PC-3 (cell line): Measurements from ENCODE around the gene SFI1. TPM values are rescaled to one million over a fixed set of nuclear protein-coding genes. Genes with fewer than 3 reads are reported as not detected.

ENCODE experiments used
- ATAC-seq: fragments of 200-7000 bp; cut with Tn5 transposase; 2 replicates; pipeline ENCODE4 v1.9.1; 2020; ENCODE audit warnings: mild to moderate bottlenecking, moderate library complexity
- BruUV-seq: library from RNA; stranded (reverse); fragments of 400-500 nt; replicated peaks from 2 replicates; lab custom pipeline; 2021; lab: Mats Ljungman, UMichigan
- CTCF ChIA-PET: fragments of 300-600 bp; sonication (Branson Sonifier 250); formaldehyde crosslinking; loops from one replicate; lab custom pipeline; 2022; ENCODE audit warnings: antibody characterized with exemption; lab: Charles Lee
- POLR2A ChIA-PET: fragments of 300-600 bp; sonication (Branson Sonifier 250); formaldehyde crosslinking; loops from one replicate; lab custom pipeline; 2022; ENCODE audit warnings: antibody characterized with exemption; ENCODE audit not compliant: unreplicated experiment; lab: Charles Lee
- DNase-seq: peaks from one replicate; pipeline ENCODE4 v3.0.0-alpha.2; 2015
- H2AFZ ChIP-seq: fragments of 300-600 bp; sonication (generic); 2 replicates; pipeline ENCODE4 v1.6.0; 2016; ENCODE audit warnings: antibody characterized with exemption, low read length
- H3F3A ChIP-seq: fragments of 300-600 bp; sonication (generic); one replicate; pipeline ENCODE4 v1.6.0; 2017; ENCODE audit warnings: antibody characterized with exemption, low read length, control low read depth, mild to moderate bottlenecking; ENCODE audit not compliant: unreplicated experiment
- H3K27ac ChIP-seq: fragments of 300-600 bp; sonication (generic); 2 replicates; pipeline ENCODE4 v1.5.1; 2016; ENCODE audit warnings: mild to moderate bottlenecking, low read length
- H3K27me3 ChIP-seq: fragments of 300-600 bp; sonication (generic); 2 replicates; pipeline ENCODE4 v1.6.1; 2016; ENCODE audit warnings: low read length, mixed read lengths
- H3K36me3 ChIP-seq: fragments of 300-600 bp; sonication (generic); 2 replicates; pipeline ENCODE4 v1.6.1; 2016; ENCODE audit warnings: low read depth, mixed run types, low read length, mixed read lengths
- H3K4me1 ChIP-seq: fragments of 300-600 bp; sonication (generic); 2 replicates; pipeline ENCODE4 v1.5.1; 2016; ENCODE audit warnings: low read length; ENCODE audit not compliant: insufficient read depth
- H3K4me2 ChIP-seq: fragments of 300-600 bp; sonication (generic); 2 replicates; pipeline ENCODE4 v1.6.0; 2016; ENCODE audit warnings: low read length
- H3K4me3 ChIP-seq: fragments of 300-600 bp; sonication (generic); 2 replicates; pipeline ENCODE4 v1.5.1; 2016; ENCODE audit warnings: mild to moderate bottlenecking, low read length, mixed read lengths
- H3K79me2 ChIP-seq: fragments of 300-600 bp; sonication (generic); 2 replicates; pipeline ENCODE4 v1.6.1; 2017; ENCODE audit warnings: low read length, mixed read lengths
- H3K9ac ChIP-seq: fragments of 300-600 bp; sonication (generic); 2 replicates; pipeline ENCODE4 v1.6.0; 2016; ENCODE audit warnings: mild to moderate bottlenecking, low read length
- H3K9me2 ChIP-seq: fragments of 300-600 bp; sonication (generic); replicated peaks from 2 replicates; pipeline ENCODE4 v1.6.1; 2016; ENCODE audit warnings: mixed run types, low read length, mixed read lengths
- H3K9me3 ChIP-seq: fragments of 300-600 bp; sonication (generic); 2 replicates; pipeline ENCODE4 v1.6.1; 2016; ENCODE audit warnings: low read length, mixed read lengths
- H4K20me1 ChIP-seq: fragments of 300-600 bp; sonication (generic); 2 replicates; pipeline ENCODE4 v1.6.1; 2016; ENCODE audit warnings: low read length, mixed read lengths
- CTCF ChIP-seq: fragments of 300-600 bp; sonication (generic); conservative IDR thresholded peaks from 2 replicates; pipeline ENCODE4 v1.5.1; 2017; ENCODE audit warnings: antibody characterized with exemption, low read depth, mild to moderate bottlenecking, low read length
- EZH2 ChIP-seq: fragments of 300-600 bp; sonication (generic); IDR thresholded peaks from one replicate; pipeline ENCODE4 v1.6.1; 2017; ENCODE audit warnings: antibody characterized with exemption, mild to moderate bottlenecking, low read length; ENCODE audit not compliant: unreplicated experiment
- EZH2phosphoT487 ChIP-seq: fragments of 300-600 bp; sonication (generic); IDR thresholded peaks from 2 replicates; pipeline ENCODE4 v1.6.1; 2018; ENCODE audit warnings: mild to moderate bottlenecking, antibody characterized with exemption, low read length, borderline replicate concordance
- intact Hi-C: fragments of 100-400 bp; cut with micrococcal nuclease; formaldehyde crosslinking; loops from 2 replicates; pipeline ENCODE4 v1.9.0; 2023
- total RNA-seq: library from RNA; depleted of rRNA; stranded (reverse); fragments of >200 nt; gene quantifications from 2 replicates; pipeline ENCODE4 v1.2.3, GENCODE V29; 2014

Gene SFI1
- total RNA-seq, 1 experiment from 2014 or later = 22.5 TPM

- intact Hi-C loops = no loop called here
- Histone ChIP-seq H3K79me2 (no peaks in the 10 kb centered on the region), H3K9me3 (no peaks in the 10 kb centered on the region), H3K4me3 (no peak overlapping the region), H3K27ac (no peak overlapping the region), H3K9ac (no peak overlapping the region), H3F3A (no peaks in the 10 kb centered on the region), H2AFZ (no peak overlapping the region), H3K4me1 (no peaks in the 10 kb centered on the region), H3K9me2 (no peaks in the 10 kb centered on the region), H4K20me1 (no peaks in the 10 kb centered on the region), H3K4me2 (no peak overlapping the region), H3K36me3 (no peaks in the 10 kb centered on the region), H3K27me3 (no peaks in the 10 kb centered on the region)
- DNase-seq = no peak
- no peak for ATAC-seq
- POLR2A ChIA-PET = no interaction called here
- no TSS peak for BruUV-seq
- CTCF ChIA-PET = no interaction called here
- TF ChIP-seq CTCF (no peak), EZH2 (no peak)
These were observed 114.9 kb downstream of the SFI1 start for GRCh38 chr22:31611061-31611760.

- intact Hi-C loops = no loop called here
- H3K27me3 ChIP-seq = no peaks in the 10 kb centered on the region
- H3K9ac ChIP-seq = no peak overlapping the region
- POLR2A ChIA-PET = no interaction called here
- DNase-seq (no peak), ATAC-seq (no peak)
- no peaks in the 10 kb centered on the region for H3K4me1 ChIP-seq
- TF ChIP-seq EZH2 = no peak
- no peak for TF ChIP-seq CTCF
- no peak for TF ChIP-seq EZH2phosphoT487
- no peak overlapping the region for H3K27ac ChIP-seq
- no peaks in the 10 kb centered on the region for H3K9me3 ChIP-seq
- H3F3A ChIP-seq = no peaks in the 10 kb centered on the region
- H4K20me1 ChIP-seq = no peaks in the 10 kb centered on the region
- no peak overlapping the region for H2AFZ ChIP-seq
- CTCF ChIA-PET = no interaction called here
- no peaks in the 10 kb centered on the region for H3K9me2 ChIP-seq
- no peak overlapping the region for H3K4me2 ChIP-seq
- BruUV-seq = no TSS peak
- no peak overlapping the region for H3K4me3 ChIP-seq
- H3K79me2 ChIP-seq = no peaks in the 10 kb centered on the region
- H3K36me3 ChIP-seq = no peaks in the 10 kb centered on the region
These were observed 116.6 kb downstream of the SFI1 start for GRCh38 chr22:31612891-31613285.

GRCh38 chr22:31613286-31613903, 117.1 kb downstream of the SFI1 start:
- intact Hi-C loops = no loop called here

More at GRCh38 chr22:31613286-31613903, 117.1 kb downstream of the SFI1 start:
- ChIA-PET POLR2A (no interaction called here), CTCF (no interaction called here)
- no peak for DNase-seq
- ATAC-seq = no peak
- Histone ChIP-seq H3K27ac (no peak overlapping the region), H3K9ac (no peak overlapping the region), H3K36me3 (no peaks in the 10 kb centered on the region), H3K9me2 (no peaks in the 10 kb centered on the region), H4K20me1 (no peaks in the 10 kb centered on the region), H2AFZ (no peak overlapping the region), H3F3A (no peaks in the 10 kb centered on the region), H3K9me3 (no peaks in the 10 kb centered on the region), H3K4me1 (no peaks in the 10 kb centered on the region), H3K4me3 (no peak overlapping the region), H3K79me2 (no peaks in the 10 kb centered on the region), H3K4me2 (no peak overlapping the region), H3K27me3 (no peaks in the 10 kb centered on the region)
- TF ChIP-seq CTCF (no peak), EZH2phosphoT487 (no peak), EZH2 (no peak)
- no TSS peak for BruUV-seq
